Activated CD4-positive, CD25-positive, alpha-beta regulatory T cell treated with anti-CD3 and anti-CD28 coated beads, Interleukin-2, amount 50 U/mL, for 24 hours (primary cell): Measurements from ENCODE around the gene LRP1B.
A peak's percentile ranks its signal among the peaks of the same experiment; 100 is the strongest.

Source experiments
- ATAC-seq, 2 donors: fragments of 150-1000 bp; cut with Tn5 transposase; one replicate each; pipeline ENCODE4 v1.10.0; 2021; ENCODE audit warnings: mild to moderate bottlenecking in 1 of 2, moderate library complexity in 1 of 2

LRP1B gene

GRCh38 chr2:142131010-142131669 lies at the start of gene LRP1B:
LRP1B (minus strand) TSS chr2:142131016; CDS start chr2:142130729, 287 bp downstream.
- ATAC-seq = no peak

- no peak for ATAC-seq
Measured at GRCh38 chr2:142179686-142180085, 48.9 kb upstream of the LRP1B start.

GRCh38 chr2:142178604-142179003 lies 47.8 kb upstream of the LRP1B start:
- no peak for ATAC-seq

GRCh38 chr2:142176941-142177340 lies 46.1 kb upstream of the LRP1B start:
- ATAC-seq = no peak

- no peak for ATAC-seq
Measured at GRCh38 chr2:142175813-142176338, 45.1 kb upstream of the LRP1B start.

- ATAC-seq = no peak
Measured at GRCh38 chr2:142174176-142174575, 43.4 kb upstream of the LRP1B start.

GRCh38 chr2:142170847-142171246 lies 40.0 kb upstream of the LRP1B start:
- ATAC-seq = no peak

- ATAC-seq = peak in 1 of 2 donors; percentile 55
Measured at GRCh38 chr2:142165790-142166189, 35.0 kb upstream of the LRP1B start.

- no peak for ATAC-seq
Measured at GRCh38 chr2:142153601-142154000, 22.8 kb upstream of the LRP1B start.

GRCh38 chr2:142150453-142150852 lies 19.6 kb upstream of the LRP1B start:
- ATAC-seq = no peak

GRCh38 chr2:142144547-142144946 lies 13.7 kb upstream of the LRP1B start:
- ATAC-seq = no peak

- ATAC-seq = no peak
Measured at GRCh38 chr2:142142595-142142994, 11.8 kb upstream of the LRP1B start.

- ATAC-seq = no peak
Measured at GRCh38 chr2:142140434-142140845, 9.6 kb upstream of the LRP1B start.

GRCh38 chr2:142139384-142139783 lies 8.6 kb upstream of the LRP1B start:
- no peak for ATAC-seq

- ATAC-seq = no peak
Measured at GRCh38 chr2:142136571-142136970, 5.8 kb upstream of the LRP1B start.

- ATAC-seq = no peak
Measured at GRCh38 chr2:142134911-142135310, 4.1 kb upstream of the LRP1B start.

- ATAC-seq = no peak
Measured at GRCh38 chr2:142130111-142131009, 456 bp downstream of the LRP1B start.

GRCh38 chr2:142128105-142128504 lies 2.7 kb downstream of the LRP1B start:
- no peak for ATAC-seq

- ATAC-seq = no peak
Measured at GRCh38 chr2:142127248-142127647, 3.6 kb downstream of the LRP1B start.

GRCh38 chr2:142124706-142125105 lies 6.1 kb downstream of the LRP1B start:
- no peak for ATAC-seq

GRCh38 chr2:142119347-142119746 lies 11.5 kb downstream of the LRP1B start:
- ATAC-seq = no peak

GRCh38 chr2:142112757-142113221 lies 18.0 kb downstream of the LRP1B start:
- no peak for ATAC-seq

- no peak for ATAC-seq
Measured at GRCh38 chr2:142104134-142104758, 26.6 kb downstream of the LRP1B start.
